Mammary epithelial cell (primary cell): Measurements from ENCODE around the gene LHFPL2.

ENCODE experiments used
- CTCF ChIP-seq, 2 donors: IDR thresholded peaks in 1 of 2; conservative IDR thresholded peaks in 1 of 2; 2 replicates each; pipeline ENCODE4 v1.5.1; 2011 to 2012; ENCODE audit warnings: inconsistent platforms in 2 of 2, low read length in 2 of 2, mild to moderate bottlenecking in 2 of 2, control low read depth in 1 of 2, low read depth in 1 of 2; ENCODE audit not compliant: insufficient read depth in 1 of 2; ENCODE audit errors: extremely low read depth in 1 of 2
- EZH2 ChIP-seq: IDR thresholded peaks from 2 replicates; pipeline ENCODE4 v1.6.1; 2012; ENCODE audit warnings: low read length, inconsistent platforms, borderline replicate concordance

- TF ChIP-seq CTCF (conservative IDR thresholded peaks at IDR 0.05 in 1 of 2, IDR thresholded peaks at IDR 0.05 in 1 of 2; ENCODE audit: extremely low read depth in 1 of 2, insufficient read depth in 1 of 2, low read depth in 1 of 2, low read length in 2 of 2) (no peak), EZH2 (no peak)
Observed at GRCh38 chr5:78630047-78630446, 18.5 kb downstream of the LHFPL2 start.
